GM13976 (cell line): Measurements from ENCODE around the gene ECM2.

Experiments used
- DNase-seq: peaks from one replicate; pipeline ENCODE4 v3.0.0; 2012; ENCODE audit warnings: low spot score
- CTCF ChIP-seq: IDR thresholded peaks from 2 replicates; pipeline ENCODE4 v1.5.1; 2012; ENCODE audit warnings: borderline replicate concordance, mild to moderate bottlenecking; ENCODE audit not compliant: insufficient read depth; ENCODE audit errors: extremely low read depth, missing control alignments, control extremely low read depth
- in situ Hi-C: fragments of 300-500 bp; cut with MboI; formaldehyde crosslinking; loops from one replicate; pipeline ENCODE4 v1.12.0; 2022; ENCODE audit warnings: low sequenced_read_pairs, mixed read lengths, inconsistent platforms; ENCODE audit not compliant: unreplicated experiment

The ECM2 gene

GRCh38 chr9:92509050-92509449 is 26.7 kb downstream of the ECM2 start:
- no peak for TF ChIP-seq CTCF
- in situ Hi-C loops: no loop called here
- no peak for DNase-seq

- DNase-seq: no peak
- in situ Hi-C loops: no loop called here
- TF ChIP-seq CTCF: no peak
Observed at GRCh38 chr9:92508018-92508820, 27.6 kb downstream of the ECM2 start.

- TF ChIP-seq CTCF: no peak
- in situ Hi-C loops: no loop called here
Observed at GRCh38 chr9:92507496-92507895, 28.3 kb downstream of the ECM2 start.

GRCh38 chr9:92507005-92507404 is 28.8 kb downstream of the ECM2 start:
- in situ Hi-C loops: no loop called here

More at GRCh38 chr9:92507496-92507895, 28.3 kb downstream of the ECM2 start:
- no peak for DNase-seq

GRCh38 chr9:92506184-92506857 is 29.5 kb downstream of the ECM2 start:
- in situ Hi-C loops: no loop called here
- no peak for DNase-seq
- no peak for TF ChIP-seq CTCF

More at GRCh38 chr9:92507005-92507404, 28.8 kb downstream of the ECM2 start:
- no peak for TF ChIP-seq CTCF
- DNase-seq: no peak

- no peak for DNase-seq
- no peak for TF ChIP-seq CTCF
- in situ Hi-C loops: no loop called here
Observed at GRCh38 chr9:92504881-92505280, 30.9 kb downstream of the ECM2 start.
